Retinal pigment epithelial cell (primary cell): ENCODE data around the gene ERCC8.

Experiments used
- DNase-seq: peaks from one replicate; pipeline ENCODE4 v3.0.0-alpha.2; 2010; ENCODE audit warnings: low read depth
- H3K4me3 ChIP-seq: 2 replicates; pipeline ENCODE4 v1.5.1; 2011; ENCODE audit warnings: mild to moderate bottlenecking, low read length, control low read depth, moderate library complexity
- CTCF ChIP-seq: conservative IDR thresholded peaks from 2 replicates; pipeline ENCODE4 v1.5.1; 2011; ENCODE audit warnings: low read depth, low read length, control low read depth, inconsistent platforms

ERCC8 gene

GRCh38 chr5:60827201-60827600 lies 117.7 kb downstream of the ERCC8 start:
- no peak for TF ChIP-seq CTCF
- no peak for DNase-seq
- no peak overlapping the region for H3K4me3 ChIP-seq

- no peak for DNase-seq
- no peak overlapping the region for H3K4me3 ChIP-seq
- TF ChIP-seq CTCF, result no peak
Observed at GRCh38 chr5:60826653-60827052, 118.2 kb downstream of the ERCC8 start.
